SU-DHL-6 (cell line): ENCODE results near the gene PSMA8.

Experiments used
- CTCF ChIP-seq: fragments of 200-600 bp; sonication (generic); IDR thresholded peaks from one replicate; pipeline ENCODE4 v1.5.1; 2017; ENCODE audit warnings: antibody characterized with exemption, mild to moderate bottlenecking, low read length, moderate library complexity; ENCODE audit not compliant: insufficient read depth, poor library complexity, severe bottlenecking
- EZH2phosphoT487 ChIP-seq: fragments of 200-600 bp; sonication (generic), shearing (Covaris generic); conservative IDR thresholded peaks from 2 replicates; pipeline ENCODE4 v1.6.1; 2018; ENCODE audit warnings: mild to moderate bottlenecking, antibody characterized with exemption, low read length, moderate library complexity, mixed read lengths

- peak; percentile 47 for TF ChIP-seq CTCF
- no peak for TF ChIP-seq EZH2phosphoT487
These were observed 25.7 kb downstream of the PSMA8 start for GRCh38 chr18:26159353-26159752.
